K562 (cell line): ENCODE measurements around the gene GSG1L2.

Source experiments
- CCAR2 ChIP-seq: fragments of 200-400 bp; formaldehyde crosslinking; IDR thresholded peaks from 2 replicates; pipeline ENCODE4 v1.6.1; 2017; ENCODE audit warnings: mild to moderate bottlenecking, low read depth, low read length
- TCF7L2 ChIP-seq: fragments of 150-350 bp; IDR thresholded peaks from 2 replicates; pipeline ENCODE4 v1.6.1; 2016; ENCODE audit warnings: low read depth, mild to moderate bottlenecking, low read length, moderate library complexity
- ZNF384 ChIP-seq: IDR thresholded peaks from 2 replicates; pipeline ENCODE4 v1.6.1; 2012; ENCODE audit warnings: low read depth, low read length, improper control_type of control experiment

DNA sequence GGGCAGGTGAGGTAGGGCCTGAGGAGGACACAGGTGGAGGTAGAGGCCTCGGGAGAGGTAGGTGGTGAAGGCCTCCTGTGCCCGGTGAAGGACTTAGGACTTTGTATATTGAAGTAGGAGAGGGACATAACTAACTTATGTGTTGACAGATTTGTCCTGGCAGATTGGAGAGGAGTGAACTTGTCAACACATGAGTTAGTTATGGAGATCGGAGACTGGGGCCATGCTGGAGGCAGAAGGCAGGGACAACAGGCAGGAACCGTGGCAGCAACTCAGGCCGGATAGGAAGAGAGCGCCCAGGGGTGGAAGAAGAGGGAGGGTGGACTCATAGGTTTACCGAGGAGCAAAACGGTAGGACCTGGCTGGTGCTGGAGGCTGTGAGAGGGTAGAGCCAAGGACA, 22.3 kb upstream of the GSG1L2 start:
- TF ChIP-seq ZNF384: no peak
- no peak for TF ChIP-seq CCAR2
- no peak for TF ChIP-seq TCF7L2
